GM19438 (cell line): ENCODE results near the gene NKAIN2.

Experiments
- ATAC-seq: cut with Tn5 transposase; IDR thresholded peaks from one replicate; pipeline ENCODE4 v1.9.1; 2021; ENCODE audit warnings: low read depth; ENCODE audit not compliant: unreplicated experiment

Gene NKAIN2

GRCh38 chr6:124858564-124858963 is 1054.9 kb downstream of the NKAIN2 start:
- no peak for ATAC-seq

- no peak for ATAC-seq
Observed at GRCh38 chr6:124859366-124859765, 1055.7 kb downstream of the NKAIN2 start.

- ATAC-seq: no peak
Observed at GRCh38 chr6:124866040-124866439, 1062.4 kb downstream of the NKAIN2 start.

GRCh38 chr6:124867121-124867520 is 1063.5 kb downstream of the NKAIN2 start:
- ATAC-seq: no peak

- ATAC-seq: no peak
Observed at GRCh38 chr6:124868481-124868880, 1064.8 kb downstream of the NKAIN2 start.

GRCh38 chr6:124869416-124869815 is 1065.8 kb downstream of the NKAIN2 start:
- ATAC-seq: no peak

- ATAC-seq: no peak
Observed at GRCh38 chr6:124870611-124871459, 1067.2 kb downstream of the NKAIN2 start.

- ATAC-seq: peak; percentile 74
Observed at GRCh38 chr6:124872361-124873065, 1068.8 kb downstream of the NKAIN2 start.

GRCh38 chr6:124873066-124873410 is 1069.4 kb downstream of the NKAIN2 start:
- no peak for ATAC-seq
